HL-60 (cell line): ENCODE data around the gene DCTN5.

Source experiments
- CTCF ChIP-seq: IDR thresholded peaks from one replicate; pipeline ENCODE4 v1.5.1; 2011; ENCODE audit warnings: low read length, control low read depth, inconsistent platforms; ENCODE audit not compliant: insufficient read depth
- POLR2AphosphoS5 ChIP-seq: IDR thresholded peaks from 2 replicates; pipeline ENCODE4 v1.6.1; 2012; ENCODE audit warnings: low read depth
- TF ChIP-seq, protein P1 (sequence below): IDR thresholded peaks from 2 replicates; pipeline ENCODE4 v1.6.1; 2012; ENCODE audit warnings: low read depth; ENCODE audit not compliant: insufficient replicate concordance

- TF ChIP-seq CTCF (no peak), POLR2AphosphoS5 (no peak)
- TF ChIP-seq, protein P1, sequence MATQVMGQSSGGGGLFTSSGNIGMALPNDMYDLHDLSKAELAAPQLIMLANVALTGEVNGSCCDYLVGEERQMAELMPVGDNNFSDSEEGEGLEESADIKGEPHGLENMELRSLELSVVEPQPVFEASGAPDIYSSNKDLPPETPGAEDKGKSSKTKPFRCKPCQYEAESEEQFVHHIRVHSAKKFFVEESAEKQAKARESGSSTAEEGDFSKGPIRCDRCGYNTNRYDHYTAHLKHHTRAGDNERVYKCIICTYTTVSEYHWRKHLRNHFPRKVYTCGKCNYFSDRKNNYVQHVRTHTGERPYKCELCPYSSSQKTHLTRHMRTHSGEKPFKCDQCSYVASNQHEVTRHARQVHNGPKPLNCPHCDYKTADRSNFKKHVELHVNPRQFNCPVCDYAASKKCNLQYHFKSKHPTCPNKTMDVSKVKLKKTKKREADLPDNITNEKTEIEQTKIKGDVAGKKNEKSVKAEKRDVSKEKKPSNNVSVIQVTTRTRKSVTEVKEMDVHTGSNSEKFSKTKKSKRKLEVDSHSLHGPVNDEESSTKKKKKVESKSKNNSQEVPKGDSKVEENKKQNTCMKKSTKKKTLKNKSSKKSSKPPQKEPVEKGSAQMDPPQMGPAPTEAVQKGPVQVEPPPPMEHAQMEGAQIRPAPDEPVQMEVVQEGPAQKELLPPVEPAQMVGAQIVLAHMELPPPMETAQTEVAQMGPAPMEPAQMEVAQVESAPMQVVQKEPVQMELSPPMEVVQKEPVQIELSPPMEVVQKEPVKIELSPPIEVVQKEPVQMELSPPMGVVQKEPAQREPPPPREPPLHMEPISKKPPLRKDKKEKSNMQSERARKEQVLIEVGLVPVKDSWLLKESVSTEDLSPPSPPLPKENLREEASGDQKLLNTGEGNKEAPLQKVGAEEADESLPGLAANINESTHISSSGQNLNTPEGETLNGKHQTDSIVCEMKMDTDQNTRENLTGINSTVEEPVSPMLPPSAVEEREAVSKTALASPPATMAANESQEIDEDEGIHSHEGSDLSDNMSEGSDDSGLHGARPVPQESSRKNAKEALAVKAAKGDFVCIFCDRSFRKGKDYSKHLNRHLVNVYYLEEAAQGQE, result no peak
These were observed 59.2 kb downstream of the DCTN5 start for GRCh38 chr16:23700509-23700908.
